ENCODE data around the gene IL1RL2.

DNA sequence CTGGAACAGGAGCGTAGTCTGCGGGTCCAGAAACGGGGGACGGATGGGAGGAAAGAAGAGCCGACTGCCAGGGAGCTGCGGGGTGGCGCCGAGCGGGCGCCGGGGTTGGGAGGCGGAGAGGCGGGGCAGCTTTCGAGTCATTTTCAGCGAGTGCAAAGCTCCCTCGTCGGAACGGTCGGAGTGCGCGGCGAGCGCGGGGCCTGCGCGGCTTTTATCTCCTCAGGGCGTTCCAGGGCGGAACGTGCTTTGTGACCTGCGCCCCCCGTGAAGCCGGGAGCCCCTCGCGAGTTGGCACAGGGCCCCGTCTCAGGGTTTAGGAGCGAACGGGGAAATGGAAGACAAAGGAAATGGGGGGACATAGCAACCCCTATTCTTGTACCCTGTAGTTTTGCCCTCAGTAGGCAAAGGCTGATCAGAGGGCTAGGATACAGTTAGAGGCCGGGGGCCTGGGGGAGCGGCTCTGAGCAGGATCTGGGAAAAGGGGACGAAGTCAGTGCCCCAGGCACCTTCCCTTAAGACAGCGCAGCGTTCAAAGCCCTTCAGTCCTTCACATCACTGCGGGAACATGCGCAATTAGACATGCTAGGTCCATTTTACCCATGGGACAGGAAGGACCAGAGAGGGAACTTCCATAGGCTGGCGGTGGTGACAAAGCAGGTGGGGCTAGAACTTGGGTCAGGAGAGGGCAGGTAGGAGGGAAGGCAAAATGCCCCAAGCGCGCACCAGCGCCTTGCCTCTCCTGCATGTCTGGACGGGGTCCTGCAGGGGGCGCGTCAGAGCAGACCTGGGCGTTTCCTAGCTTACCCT, 64.4 kb downstream of the IL1RL2 start:
- TF ChIP-seq, protein P1, sequence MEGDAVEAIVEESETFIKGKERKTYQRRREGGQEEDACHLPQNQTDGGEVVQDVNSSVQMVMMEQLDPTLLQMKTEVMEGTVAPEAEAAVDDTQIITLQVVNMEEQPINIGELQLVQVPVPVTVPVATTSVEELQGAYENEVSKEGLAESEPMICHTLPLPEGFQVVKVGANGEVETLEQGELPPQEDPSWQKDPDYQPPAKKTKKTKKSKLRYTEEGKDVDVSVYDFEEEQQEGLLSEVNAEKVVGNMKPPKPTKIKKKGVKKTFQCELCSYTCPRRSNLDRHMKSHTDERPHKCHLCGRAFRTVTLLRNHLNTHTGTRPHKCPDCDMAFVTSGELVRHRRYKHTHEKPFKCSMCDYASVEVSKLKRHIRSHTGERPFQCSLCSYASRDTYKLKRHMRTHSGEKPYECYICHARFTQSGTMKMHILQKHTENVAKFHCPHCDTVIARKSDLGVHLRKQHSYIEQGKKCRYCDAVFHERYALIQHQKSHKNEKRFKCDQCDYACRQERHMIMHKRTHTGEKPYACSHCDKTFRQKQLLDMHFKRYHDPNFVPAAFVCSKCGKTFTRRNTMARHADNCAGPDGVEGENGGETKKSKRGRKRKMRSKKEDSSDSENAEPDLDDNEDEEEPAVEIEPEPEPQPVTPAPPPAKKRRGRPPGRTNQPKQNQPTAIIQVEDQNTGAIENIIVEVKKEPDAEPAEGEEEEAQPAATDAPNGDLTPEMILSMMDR (IDR thresholded peaks at IDR 0.05 in 4 of 5, conservative IDR thresholded peaks at IDR 0.05 in 1 of 5): peak; percentile 42 to 64 (median 56)
- TF ChIP-seq POLR2A (IDR thresholded peaks at IDR 0.05): no peak

Data from gastrocnemius medialis (tissue), 4 donors.